SK-N-SH treated with all-trans-retinoic acid at 6 μM for 48 hours (cell line): Measurements from ENCODE around the gene MC1R.

Source experiments
- ATAC-seq: fragments of 200-7000 bp; cut with Tn5 transposase; 3 replicates; pipeline ENCODE4 v1.9.1; 2020; ENCODE audit warnings: mild to moderate bottlenecking, moderate library complexity
- ARNTL ChIP-seq: fragments of 450-650 bp; formaldehyde crosslinking; IDR thresholded peaks from 2 replicates; pipeline ENCODE4 v1.5.0; 2020; ENCODE audit warnings: low read depth, mild to moderate bottlenecking, moderate library complexity, borderline replicate concordance
- BACH2 ChIP-seq: fragments of 250-450 bp; sonication (Bioruptor Pico); IDR thresholded peaks from 2 replicates; pipeline ENCODE4 v1.9.0; 2021; ENCODE audit warnings: mild to moderate bottlenecking, borderline replicate concordance
- CSDC2 ChIP-seq: fragments of 250-450 bp; sonication (Bioruptor Pico); IDR thresholded peaks from 2 replicates; pipeline ENCODE4 v1.5.0; 2020; ENCODE audit warnings: mild to moderate bottlenecking, moderate library complexity
- ESRRG ChIP-seq: fragments of 250-450 bp; sonication (Bioruptor Pico); IDR thresholded peaks from 2 replicates; pipeline ENCODE4 v1.6.1; 2021; ENCODE audit warnings: mild to moderate bottlenecking
- GLIS3 ChIP-seq: fragments of 250-450 bp; sonication (Bioruptor Pico); IDR thresholded peaks from 2 replicates; pipeline ENCODE4 v1.5.0; 2020; ENCODE audit warnings: mild to moderate bottlenecking, moderate library complexity
- ISL1 ChIP-seq: fragments of 250-450 bp; sonication (Bioruptor Pico); IDR thresholded peaks from 2 replicates; pipeline ENCODE4 v2.1.2; 2022; ENCODE audit warnings: mild to moderate bottlenecking, moderate library complexity
- OSR1 ChIP-seq: fragments of 250-450 bp; sonication (Bioruptor Pico); IDR thresholded peaks from 2 replicates; pipeline ENCODE4 v1.8.0; 2022; ENCODE audit warnings: moderate library complexity, mild to moderate bottlenecking, inconsistent platforms
- POU6F1 ChIP-seq: fragments of 250-450 bp; sonication (Bioruptor Pico); IDR thresholded peaks from 2 replicates; pipeline ENCODE4 v1.8.0; 2021; ENCODE audit warnings: low read depth, mild to moderate bottlenecking, moderate library complexity, borderline replicate concordance
- PPARA ChIP-seq: fragments of 250-450 bp; sonication (Bioruptor Pico); IDR thresholded peaks from 2 replicates; pipeline ENCODE4 v1.5.0; 2020; ENCODE audit warnings: mild to moderate bottlenecking, borderline replicate concordance
- SNAI2 ChIP-seq: fragments of 250-450 bp; sonication (Bioruptor Pico); IDR thresholded peaks from 2 replicates; pipeline ENCODE4 v1.5.0; 2020; ENCODE audit warnings: mild to moderate bottlenecking, moderate library complexity
- TOX ChIP-seq: fragments of 250-450 bp; sonication (Bioruptor Pico); IDR thresholded peaks from 2 replicates; pipeline ENCODE4 v1.8.0; 2021; ENCODE audit warnings: mild to moderate bottlenecking, moderate library complexity, borderline replicate concordance
- ZFP3 ChIP-seq: fragments of 250-450 bp; sonication (Bioruptor Pico); IDR thresholded peaks from 2 replicates; pipeline ENCODE4 v1.5.0; 2020; ENCODE audit warnings: mild to moderate bottlenecking, moderate library complexity
- ZFP30 ChIP-seq: fragments of 450-650 bp; formaldehyde crosslinking; IDR thresholded peaks from 2 replicates; pipeline ENCODE4 v1.5.0; 2022; ENCODE audit warnings: mild to moderate bottlenecking, moderate library complexity
- ZNF565 ChIP-seq: fragments of 450-650 bp; formaldehyde crosslinking; conservative IDR thresholded peaks from 2 replicates; pipeline ENCODE4 v1.5.0; 2020; ENCODE audit warnings: low read depth, mild to moderate bottlenecking, moderate library complexity
- ZNF70 ChIP-seq: fragments of 450-650 bp; formaldehyde crosslinking; IDR thresholded peaks from 2 replicates; pipeline ENCODE4 v1.5.0; 2020; ENCODE audit warnings: mild to moderate bottlenecking, moderate library complexity
- ZNF8 ChIP-seq: fragments of 450-650 bp; formaldehyde crosslinking; IDR thresholded peaks from 2 replicates; pipeline ENCODE4 v1.5.0; 2020; ENCODE audit warnings: mild to moderate bottlenecking, moderate library complexity
- TF ChIP-seq, protein P1 (sequence below): fragments of 250-450 bp; sonication (Bioruptor Pico); IDR thresholded peaks from 2 replicates; pipeline ENCODE4 v1.8.0; 2020; ENCODE audit warnings: mild to moderate bottlenecking, moderate library complexity, borderline replicate concordance
- TF ChIP-seq, protein P2 (sequence below): fragments of 250-450 bp; sonication (Bioruptor Pico); IDR thresholded peaks from 2 replicates; pipeline ENCODE4 v1.5.0; 2020; ENCODE audit warnings: mild to moderate bottlenecking, moderate library complexity
- TF ChIP-seq, protein P3 (sequence below): fragments of 250-450 bp; sonication (Bioruptor Pico); IDR thresholded peaks from 2 replicates; pipeline ENCODE4 v1.5.1; 2020; ENCODE audit warnings: low read depth, mild to moderate bottlenecking, moderate library complexity
- TF ChIP-seq, protein P4 (sequence below): fragments of 250-450 bp; sonication (Bioruptor Pico); IDR thresholded peaks from 2 replicates; pipeline ENCODE4 v1.5.1; 2021; ENCODE audit warnings: mild to moderate bottlenecking, moderate library complexity

The MC1R gene

GRCh38 chr16:89892055-89892630, 26.5 kb upstream of the MC1R start:
- TF ChIP-seq GLIS3 (CRISPR knock-in tag): no peak
- no peak for TF ChIP-seq ARNTL (CRISPR knock-in tag)
- TF ChIP-seq, protein P1, sequence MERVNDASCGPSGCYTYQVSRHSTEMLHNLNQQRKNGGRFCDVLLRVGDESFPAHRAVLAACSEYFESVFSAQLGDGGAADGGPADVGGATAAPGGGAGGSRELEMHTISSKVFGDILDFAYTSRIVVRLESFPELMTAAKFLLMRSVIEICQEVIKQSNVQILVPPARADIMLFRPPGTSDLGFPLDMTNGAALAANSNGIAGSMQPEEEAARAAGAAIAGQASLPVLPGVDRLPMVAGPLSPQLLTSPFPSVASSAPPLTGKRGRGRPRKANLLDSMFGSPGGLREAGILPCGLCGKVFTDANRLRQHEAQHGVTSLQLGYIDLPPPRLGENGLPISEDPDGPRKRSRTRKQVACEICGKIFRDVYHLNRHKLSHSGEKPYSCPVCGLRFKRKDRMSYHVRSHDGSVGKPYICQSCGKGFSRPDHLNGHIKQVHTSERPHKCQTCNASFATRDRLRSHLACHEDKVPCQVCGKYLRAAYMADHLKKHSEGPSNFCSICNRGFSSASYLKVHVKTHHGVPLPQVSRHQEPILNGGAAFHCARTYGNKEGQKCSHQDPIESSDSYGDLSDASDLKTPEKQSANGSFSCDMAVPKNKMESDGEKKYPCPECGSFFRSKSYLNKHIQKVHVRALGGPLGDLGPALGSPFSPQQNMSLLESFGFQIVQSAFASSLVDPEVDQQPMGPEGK: no peak
- TF ChIP-seq, protein P2, sequence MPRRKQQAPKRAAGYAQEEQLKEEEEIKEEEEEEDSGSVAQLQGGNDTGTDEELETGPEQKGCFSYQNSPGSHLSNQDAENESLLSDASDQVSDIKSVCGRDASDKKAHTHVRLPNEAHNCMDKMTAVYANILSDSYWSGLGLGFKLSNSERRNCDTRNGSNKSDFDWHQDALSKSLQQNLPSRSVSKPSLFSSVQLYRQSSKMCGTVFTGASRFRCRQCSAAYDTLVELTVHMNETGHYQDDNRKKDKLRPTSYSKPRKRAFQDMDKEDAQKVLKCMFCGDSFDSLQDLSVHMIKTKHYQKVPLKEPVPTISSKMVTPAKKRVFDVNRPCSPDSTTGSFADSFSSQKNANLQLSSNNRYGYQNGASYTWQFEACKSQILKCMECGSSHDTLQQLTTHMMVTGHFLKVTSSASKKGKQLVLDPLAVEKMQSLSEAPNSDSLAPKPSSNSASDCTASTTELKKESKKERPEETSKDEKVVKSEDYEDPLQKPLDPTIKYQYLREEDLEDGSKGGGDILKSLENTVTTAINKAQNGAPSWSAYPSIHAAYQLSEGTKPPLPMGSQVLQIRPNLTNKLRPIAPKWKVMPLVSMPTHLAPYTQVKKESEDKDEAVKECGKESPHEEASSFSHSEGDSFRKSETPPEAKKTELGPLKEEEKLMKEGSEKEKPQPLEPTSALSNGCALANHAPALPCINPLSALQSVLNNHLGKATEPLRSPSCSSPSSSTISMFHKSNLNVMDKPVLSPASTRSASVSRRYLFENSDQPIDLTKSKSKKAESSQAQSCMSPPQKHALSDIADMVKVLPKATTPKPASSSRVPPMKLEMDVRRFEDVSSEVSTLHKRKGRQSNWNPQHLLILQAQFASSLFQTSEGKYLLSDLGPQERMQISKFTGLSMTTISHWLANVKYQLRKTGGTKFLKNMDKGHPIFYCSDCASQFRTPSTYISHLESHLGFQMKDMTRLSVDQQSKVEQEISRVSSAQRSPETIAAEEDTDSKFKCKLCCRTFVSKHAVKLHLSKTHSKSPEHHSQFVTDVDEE (CRISPR knock-in tag): no peak
- TF ChIP-seq, protein P3, sequence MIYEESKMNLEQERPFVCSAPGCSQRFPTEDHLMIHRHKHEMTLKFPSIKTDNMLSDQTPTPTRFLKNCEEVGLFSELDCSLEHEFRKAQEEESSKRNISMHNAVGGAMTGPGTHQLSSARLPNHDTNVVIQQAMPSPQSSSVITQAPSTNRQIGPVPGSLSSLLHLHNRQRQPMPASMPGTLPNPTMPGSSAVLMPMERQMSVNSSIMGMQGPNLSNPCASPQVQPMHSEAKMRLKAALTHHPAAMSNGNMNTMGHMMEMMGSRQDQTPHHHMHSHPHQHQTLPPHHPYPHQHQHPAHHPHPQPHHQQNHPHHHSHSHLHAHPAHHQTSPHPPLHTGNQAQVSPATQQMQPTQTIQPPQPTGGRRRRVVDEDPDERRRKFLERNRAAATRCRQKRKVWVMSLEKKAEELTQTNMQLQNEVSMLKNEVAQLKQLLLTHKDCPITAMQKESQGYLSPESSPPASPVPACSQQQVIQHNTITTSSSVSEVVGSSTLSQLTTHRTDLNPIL (CRISPR knock-in tag): no peak
- TF ChIP-seq ZFP30 (CRISPR knock-in tag): no peak
- no peak for TF ChIP-seq ESRRG (CRISPR knock-in tag)
- no peak for TF ChIP-seq OSR1 (CRISPR knock-in tag)
- TF ChIP-seq, protein P4, sequence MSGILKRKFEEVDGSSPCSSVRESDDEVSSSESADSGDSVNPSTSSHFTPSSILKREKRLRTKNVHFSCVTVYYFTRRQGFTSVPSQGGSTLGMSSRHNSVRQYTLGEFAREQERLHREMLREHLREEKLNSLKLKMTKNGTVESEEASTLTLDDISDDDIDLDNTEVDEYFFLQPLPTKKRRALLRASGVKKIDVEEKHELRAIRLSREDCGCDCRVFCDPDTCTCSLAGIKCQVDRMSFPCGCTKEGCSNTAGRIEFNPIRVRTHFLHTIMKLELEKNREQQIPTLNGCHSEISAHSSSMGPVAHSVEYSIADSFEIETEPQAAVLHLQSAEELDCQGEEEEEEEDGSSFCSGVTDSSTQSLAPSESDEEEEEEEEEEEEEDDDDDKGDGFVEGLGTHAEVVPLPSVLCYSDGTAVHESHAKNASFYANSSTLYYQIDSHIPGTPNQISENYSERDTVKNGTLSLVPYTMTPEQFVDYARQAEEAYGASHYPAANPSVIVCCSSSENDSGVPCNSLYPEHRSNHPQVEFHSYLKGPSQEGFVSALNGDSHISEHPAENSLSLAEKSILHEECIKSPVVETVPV (CRISPR knock-in tag): no peak
- TF ChIP-seq ZFP3: no peak
- no peak for TF ChIP-seq POU6F1 (CRISPR knock-in tag)
- TF ChIP-seq CSDC2 (CRISPR knock-in tag): no peak
- ATAC-seq: peak; percentile 13; the same call in 1 of the 3 replicates

GRCh38 chr16:89892635-89893034, 26.0 kb upstream of the MC1R start:
- TF ChIP-seq, protein P3 (CRISPR knock-in tag): no peak
- TF ChIP-seq PPARA (CRISPR knock-in tag) (no peak), BACH2 (CRISPR knock-in tag) (no peak), ISL1 (no peak), ZNF565 (CRISPR knock-in tag) (no peak), OSR1 (CRISPR knock-in tag) (no peak), TOX (CRISPR knock-in tag) (no peak), ZNF70 (CRISPR knock-in tag) (no peak), ZNF8 (CRISPR knock-in tag) (no peak), SNAI2 (CRISPR knock-in tag) (no peak), POU6F1 (CRISPR knock-in tag) (no peak), CSDC2 (CRISPR knock-in tag) (no peak), GLIS3 (CRISPR knock-in tag) (no peak), ZFP30 (CRISPR knock-in tag) (no peak)
- TF ChIP-seq, protein P1: no peak
- TF ChIP-seq, protein P2 (CRISPR knock-in tag): no peak
- no peak for ATAC-seq
